GM19467 (cell line): ENCODE measurements around the gene CSNK1A1.

Experiments
- ATAC-seq: cut with Tn5 transposase; IDR thresholded peaks from one replicate; pipeline ENCODE4 v1.9.1; 2021; ENCODE audit warnings: mild to moderate bottlenecking, moderate library complexity; ENCODE audit not compliant: unreplicated experiment

The CSNK1A1 gene

GRCh38 chr5:149442563-149443182 is 108.6 kb downstream of the CSNK1A1 start:
- no peak for ATAC-seq
